NCI-H748 (cell line): Measurements from ENCODE around the gene SLC2A4RG.

ENCODE experiments used
- DNase-seq: peaks from one replicate; lab custom pipeline; 2025; ENCODE audit not compliant: unreplicated experiment; lab: John Stamatoyannopoulos, UW

The SLC2A4RG gene

DNA sequence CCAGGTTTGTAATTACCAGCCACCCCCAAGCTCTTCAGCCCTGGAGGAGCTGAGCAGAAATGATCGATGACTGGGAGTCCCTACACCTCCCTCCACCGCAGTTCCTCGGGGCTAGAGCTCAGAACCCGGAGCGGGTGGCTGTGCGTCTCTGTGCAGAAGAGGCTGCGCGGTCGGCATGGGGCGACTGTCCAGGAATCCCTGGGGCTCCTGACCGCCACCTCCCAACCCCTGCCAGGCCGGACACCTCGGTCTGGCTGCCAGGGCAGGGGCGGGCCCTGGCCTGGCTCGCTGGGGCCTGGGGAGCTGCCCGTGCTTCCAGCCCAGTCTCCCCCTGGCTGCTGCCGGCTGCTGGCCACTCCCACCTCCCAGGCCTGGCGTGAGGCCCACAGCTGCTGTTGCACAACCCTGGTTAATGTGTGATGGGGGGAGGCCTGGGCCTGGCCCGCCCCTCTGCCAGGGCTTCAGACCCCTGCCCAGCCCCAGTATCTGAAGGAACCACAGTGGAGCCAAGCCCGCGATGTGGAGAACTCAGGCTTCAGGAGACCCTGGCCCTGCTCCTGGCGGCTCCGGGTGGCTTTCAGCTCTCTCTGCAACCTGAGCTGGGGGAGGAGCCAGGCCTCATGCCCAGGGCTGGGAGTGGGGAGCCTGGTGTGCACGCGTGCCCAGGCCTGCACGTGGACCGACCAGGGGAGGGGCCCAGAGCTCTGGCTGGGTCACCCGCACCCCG is 1.2 kb downstream of the SLC2A4RG start:
- DNase-seq: peak; percentile 73

DNA sequence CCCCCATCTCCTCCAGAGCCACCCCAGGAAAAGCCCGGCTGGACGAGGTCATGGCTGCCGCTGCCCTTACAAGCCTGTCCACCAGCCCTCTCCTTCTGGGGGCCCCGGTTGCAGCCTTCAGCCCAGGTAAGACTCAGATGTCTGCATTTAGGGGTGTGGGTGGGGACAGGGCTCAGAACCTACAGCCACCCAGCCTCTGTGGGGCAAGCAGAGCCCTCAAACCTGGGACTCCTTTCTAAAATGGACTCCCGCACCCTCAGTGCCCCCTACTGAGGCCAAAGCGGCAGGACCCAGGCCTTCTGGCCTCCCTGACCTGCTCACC is 1.7 kb downstream of the SLC2A4RG start:
- DNase-seq: no peak

DNA sequence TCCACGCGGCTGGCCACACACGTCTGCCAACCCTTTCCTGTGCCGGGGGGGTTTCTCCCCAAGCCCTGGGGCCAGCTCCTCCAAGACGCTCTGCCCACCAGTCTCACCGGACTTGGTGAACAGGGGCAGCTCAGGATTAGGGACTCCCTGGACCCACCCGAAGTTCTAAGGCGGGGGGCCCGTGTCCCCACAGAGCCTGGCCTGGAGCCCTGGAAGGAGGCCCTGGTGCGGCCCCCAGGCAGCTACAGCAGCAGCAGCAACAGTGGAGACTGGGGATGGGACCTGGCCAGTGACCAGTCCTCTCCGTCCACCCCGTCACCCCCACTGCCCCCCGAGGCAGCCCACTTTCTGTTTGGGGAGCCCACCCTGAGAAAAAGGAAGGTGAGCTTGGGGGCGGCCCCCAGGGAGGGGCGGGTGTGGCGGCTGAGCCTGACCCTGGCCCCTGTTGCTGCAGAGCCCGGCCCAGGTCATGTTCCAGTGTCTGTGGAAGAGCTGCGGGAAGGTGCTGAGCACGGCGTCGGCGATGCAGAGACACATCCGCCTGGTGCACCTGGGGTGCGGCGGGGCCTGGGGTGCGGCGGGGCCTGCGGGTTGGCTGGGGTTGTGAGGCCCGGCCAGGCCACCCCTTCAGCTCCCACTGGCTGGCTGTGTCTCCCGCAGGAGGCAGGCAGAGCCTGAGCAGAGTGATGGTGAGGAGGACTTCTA is 2.3 kb downstream of the SLC2A4RG start:
- no peak for DNase-seq

DNA sequence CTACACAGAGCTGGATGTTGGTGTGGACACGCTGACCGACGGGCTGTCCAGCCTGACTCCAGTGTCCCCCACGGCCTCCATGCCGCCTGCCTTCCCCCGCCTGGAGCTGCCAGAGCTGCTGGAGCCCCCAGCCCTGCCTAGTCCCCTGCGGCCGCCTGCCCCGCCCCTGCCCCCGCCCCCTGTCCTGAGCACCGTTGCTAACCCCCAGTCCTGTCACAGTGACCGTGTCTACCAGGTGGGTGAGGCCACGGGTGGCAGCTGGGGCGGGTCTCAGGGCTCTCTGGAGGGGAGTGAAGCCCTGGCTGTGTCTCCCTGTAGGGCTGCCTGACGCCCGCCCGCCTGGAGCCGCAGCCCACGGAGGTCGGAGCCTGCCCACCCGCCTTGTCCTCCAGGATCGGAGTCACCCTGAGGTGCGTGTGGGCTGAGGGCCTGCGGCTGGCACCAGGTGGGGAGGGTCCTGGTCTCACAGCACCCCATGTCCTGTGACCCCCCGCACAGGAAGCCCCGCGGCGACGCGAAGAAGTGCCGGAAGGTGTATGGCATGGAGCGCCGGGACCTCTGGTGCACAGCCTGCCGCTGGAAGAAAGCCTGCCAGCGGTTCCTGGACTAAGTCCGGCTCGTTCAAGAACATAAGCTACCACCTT is 2.9 kb downstream of the SLC2A4RG start:
- DNase-seq: no peak

DNA sequence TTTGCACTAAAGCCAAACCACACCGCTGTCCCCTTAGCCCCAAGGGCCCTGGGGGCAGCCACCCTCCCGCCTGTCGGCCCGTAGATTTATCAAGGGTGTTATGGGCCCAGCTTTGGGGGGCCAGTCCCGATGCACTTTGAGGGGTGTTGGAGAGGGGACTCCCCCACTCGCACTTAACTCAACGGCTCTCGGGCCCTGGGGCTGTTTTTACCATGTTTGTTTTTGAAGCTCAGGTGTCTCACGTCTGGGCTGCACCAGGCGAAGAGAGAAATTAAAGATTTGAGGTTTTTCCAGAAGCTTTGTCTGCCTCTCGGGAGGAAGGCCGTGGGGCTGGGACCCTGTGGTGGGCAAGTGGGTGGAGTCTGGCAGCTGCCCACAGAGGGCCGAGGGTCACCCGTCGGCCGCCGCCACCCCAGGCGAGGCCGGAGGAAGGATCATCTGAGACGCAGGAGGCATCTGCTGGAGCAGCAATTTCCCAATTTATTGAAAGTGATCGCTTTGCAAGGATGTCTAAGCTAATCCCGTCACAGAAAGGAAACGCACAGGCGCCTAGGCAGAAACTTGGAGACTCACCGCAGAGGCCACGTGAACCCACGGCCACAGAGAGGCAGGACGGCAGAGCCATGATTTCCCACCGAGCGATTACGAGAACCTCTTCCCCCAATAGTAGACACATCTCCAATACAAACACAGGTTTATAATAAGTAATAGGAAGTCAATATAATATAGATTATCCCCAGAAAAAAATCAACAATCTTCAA is 3.8 kb downstream of the SLC2A4RG start:
- DNase-seq: no peak

DNA sequence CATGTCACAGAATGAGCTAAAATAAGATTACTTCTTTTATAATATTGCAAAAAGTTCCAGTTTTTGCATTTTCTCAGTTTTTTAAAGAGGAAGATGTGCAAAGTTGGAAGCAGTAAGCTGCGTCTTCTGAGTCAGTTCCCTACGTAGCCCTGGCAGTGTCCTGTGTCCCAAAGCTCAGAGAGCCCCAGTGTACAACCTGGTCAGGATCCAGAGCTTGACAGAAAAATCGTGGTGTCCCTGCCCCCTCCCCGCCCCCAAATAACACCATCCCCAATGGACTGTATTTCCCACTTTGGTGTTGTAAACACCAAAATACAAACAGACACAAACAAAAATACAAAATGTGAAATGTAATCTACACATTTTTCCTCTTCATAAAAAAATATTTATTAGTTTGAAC is 4.6 kb downstream of the SLC2A4RG start:
- DNase-seq: no peak

DNA sequence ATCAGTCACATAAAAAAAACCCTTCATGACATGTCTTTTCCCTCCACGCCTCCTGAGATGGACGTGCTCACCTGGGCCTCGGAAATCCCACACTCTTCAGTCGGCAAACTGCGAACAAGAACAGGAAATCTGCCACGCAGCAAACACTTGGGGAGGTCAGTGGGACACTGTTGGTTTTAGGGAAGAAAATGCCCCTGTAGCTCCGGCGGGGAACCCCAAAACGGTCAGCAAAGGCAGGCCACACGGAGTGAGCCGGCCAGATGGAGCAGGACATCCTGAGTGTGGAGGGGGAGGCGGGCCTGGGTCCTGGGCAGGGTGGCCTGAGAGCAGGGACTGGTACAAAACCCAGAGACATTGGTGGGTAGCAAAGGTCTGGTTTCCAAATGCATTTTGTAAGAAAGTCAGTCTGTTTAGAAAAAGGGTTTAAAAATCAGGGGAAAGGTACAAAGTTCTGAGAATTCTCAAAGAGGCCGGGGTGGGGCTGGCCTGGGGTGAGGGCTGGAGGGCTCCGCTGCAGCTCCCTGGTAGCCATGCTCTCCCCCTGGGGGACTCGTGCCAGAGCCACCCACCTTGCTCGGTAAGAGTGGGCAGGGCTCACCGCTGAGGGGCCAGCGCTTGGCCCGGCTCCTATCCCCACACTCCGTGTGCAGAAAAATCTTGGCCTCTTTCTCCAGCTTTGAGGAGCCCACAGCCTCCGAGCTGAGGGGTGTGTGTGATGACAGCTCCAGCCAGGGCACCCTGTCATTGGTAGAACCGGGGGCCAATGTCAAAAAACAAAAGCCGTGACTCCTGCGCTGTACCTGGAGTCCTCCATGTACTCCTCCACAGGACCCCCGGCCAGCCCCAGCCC is 5.2 kb downstream of the SLC2A4RG start:
- no peak for DNase-seq

DNA sequence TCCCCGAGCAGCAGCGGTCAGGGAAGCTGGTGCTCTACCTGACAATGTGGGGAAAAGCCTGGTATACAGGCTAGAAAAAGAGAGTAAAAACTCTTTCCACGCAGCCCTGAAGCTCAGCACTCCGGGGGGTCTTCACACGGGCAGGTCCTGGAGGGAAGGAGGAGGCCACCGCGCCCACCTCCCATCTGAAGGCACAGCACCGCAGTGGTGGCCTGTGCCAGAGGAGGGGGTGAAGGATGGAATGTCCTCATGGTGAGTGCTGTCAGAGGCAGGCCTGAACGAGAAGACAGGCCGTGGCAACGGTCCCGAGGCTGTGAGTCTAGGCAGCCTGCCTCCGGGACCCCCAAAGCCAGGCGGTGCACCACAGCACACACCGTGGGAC is 5.8 kb downstream of the SLC2A4RG start:
- DNase-seq: no peak

DNA sequence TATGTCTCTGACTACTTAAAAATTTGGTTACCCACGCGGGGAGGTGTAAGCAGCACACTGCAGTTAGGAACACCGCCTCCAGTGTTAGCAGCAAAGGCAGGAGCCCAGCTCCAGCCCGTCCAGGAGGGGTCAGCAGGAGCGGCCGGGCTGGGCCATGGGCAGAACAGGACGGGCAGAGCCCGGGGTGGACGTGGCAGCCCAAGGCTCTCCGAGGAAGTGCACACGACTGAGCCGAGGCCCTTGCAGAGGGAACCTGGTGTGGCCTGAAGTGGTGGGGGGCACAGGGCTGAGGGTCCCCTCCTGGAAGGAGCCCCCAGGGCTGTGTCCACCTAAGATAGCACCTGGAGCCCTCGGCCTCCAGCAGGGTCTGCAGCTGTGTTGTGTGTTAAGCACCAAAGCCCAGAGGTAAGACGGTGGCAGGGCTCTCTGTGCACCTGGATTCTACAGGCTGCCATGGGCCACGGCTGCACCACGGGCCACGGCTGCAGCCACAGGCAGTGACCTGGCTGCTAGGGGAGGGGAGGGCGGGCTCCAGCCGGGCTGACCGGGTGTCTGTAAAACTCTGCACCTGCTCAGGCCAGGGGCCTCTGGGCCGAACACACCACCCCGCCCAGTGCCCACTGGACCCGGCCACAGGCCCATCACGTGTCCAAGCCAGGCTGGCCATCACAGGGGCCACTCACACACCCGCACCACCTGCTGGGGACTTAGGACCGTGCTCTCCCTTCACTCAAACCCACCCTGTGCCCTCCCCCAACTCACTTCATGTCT is 6.6 kb downstream of the SLC2A4RG start:
- DNase-seq: no peak

DNA sequence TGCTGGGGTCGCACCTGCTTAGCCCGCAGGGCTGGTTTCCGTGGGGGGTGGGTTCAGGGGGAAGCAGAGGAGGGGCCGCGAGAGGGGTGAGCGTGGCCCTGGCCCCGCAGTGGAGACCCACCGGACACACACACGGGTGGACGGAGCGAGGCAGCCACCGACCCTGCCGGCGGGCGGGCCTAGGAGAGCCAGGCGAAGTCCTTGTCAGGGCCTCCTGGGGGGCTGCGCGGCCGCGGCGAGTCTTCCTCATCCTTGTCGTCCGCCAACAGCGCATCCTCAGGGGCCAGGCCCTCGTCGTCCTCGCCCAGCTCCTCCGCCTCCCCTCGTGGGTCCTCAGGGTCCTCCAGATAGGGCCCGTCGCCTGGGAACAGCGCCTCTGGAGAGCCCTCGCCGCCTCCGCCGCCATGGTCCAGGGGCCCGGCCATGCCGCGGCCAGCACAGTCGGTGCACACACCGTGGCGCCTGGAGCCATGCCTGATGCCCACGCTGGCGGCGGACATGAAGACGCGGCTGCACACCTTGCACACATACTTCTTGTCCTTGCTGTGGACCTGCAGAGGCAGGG is 7.3 kb downstream of the SLC2A4RG start:
- no peak for DNase-seq

DNA sequence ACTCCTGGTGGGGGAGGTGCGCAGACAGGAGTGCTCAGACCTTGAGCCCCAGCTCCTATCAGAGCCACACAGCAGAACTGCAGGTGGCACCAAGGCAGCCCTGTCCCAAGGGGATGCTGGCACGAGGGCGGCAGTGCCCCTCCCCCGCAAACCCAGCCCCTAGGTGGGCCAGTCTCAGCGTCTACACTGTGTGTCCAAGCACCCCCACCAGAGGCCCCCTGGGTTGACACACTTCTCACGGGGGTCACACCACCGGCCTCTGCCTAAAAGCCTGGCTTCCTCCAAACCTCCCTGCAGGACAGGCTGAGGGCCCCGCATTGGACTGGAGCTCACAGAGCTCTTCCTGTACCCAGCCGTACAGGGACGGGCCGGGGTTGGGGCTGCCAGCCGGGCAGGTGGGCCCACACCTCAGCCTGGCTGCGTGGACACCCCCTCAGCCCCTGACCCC is 8.1 kb downstream of the SLC2A4RG start:
- no peak for DNase-seq

DNA sequence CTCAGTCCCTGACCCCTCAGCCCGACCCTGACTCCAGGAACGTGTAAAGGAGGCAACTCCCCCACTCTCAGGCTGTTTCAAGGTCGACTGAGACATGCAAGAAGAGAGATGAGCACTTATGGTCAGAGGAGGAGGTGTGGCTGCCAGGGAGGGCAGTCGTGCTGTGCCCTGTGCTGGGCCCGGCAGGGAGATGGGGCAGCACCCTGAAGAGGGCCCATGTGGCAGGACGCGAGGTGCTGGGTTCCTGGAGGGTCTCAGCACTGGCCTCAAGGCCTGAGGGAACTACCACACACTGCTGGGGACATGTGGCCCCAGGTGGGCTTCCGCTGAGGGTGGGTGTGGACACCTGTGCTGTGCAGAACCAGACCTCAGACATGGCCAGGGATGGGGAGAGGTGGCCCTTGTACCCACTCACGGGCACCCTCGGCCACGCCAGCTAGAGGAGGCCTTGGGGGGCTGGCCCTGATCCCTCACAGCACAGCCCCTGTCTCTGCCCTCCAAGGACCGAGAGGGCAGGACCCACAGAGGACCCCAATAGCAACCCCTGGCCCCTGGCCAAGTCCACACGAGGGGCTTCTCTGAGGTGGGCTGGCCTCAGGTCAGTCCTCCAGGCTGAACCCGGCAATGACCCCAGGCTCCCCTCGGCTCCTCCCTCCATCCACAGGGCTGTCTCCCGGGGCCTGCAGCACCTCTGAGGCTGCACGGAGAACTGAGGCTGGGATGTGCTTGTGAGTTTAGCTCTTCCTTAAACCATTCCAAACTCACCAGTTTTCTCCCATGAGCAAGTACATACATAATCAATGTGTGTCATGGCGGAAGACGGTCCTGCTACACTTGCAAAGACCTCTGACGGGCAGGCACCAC is 8.7 kb downstream of the SLC2A4RG start:
- DNase-seq: no peak

DNA sequence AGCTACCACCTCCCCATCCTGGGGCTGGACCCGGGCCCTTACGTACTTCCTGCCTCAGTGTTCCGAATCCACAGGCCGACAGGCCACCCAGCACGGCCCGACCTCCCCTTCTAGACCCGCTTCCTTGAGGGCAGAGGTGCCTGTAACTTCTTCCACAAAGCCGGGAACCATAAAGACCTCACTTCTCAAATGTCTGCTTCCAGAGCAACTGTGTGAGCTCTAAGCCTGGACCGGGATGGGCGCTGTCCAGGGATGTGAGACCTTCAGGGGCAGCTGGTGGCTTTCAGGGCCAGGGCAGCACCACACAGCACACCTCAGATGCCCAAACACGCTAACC is 9.3 kb downstream of the SLC2A4RG start:
- no peak for DNase-seq

DNA sequence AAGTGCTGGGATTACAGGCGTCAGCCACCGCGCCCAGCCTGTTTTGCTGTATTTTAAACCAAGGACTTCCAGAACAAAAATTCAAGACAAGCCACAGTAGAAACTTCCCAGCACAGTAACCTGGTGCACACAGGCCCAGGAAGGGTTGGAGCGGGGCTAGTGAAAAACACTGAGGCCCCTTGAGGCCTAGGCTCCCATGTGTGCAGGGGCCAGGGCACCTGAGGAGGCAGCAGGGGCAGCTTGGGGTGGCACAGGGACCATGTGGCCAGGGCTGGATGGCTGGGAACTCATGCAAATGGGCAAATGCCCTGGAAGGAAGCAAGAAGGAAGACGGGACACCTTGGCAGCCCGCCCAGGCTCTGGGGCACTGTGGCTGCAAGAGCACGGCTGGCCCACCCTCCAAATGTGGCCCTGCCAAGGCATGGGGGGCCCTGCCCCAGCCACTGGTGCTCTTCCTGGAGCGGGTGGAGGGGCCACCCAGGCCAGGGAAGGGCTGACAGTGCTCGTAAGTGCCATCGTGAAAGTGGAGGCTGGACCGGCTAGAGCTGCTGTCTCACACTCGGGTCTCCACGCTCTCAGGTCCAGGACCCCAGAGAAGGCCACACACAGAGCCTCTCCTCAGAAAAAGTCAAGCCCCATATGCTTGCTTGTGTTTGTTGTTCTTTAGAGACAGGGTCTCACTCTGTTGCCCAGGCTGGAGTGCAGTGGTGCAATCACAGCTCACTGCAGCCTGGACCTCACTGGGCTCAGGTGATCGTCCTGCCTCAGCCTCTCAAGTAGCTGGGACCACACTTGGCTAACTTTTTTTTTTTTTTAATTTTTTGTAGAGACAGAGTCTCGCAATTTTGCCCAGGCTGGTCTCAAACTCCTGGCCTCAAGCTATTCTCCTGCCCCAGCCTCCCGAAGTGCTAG is 10.3 kb downstream of the SLC2A4RG start:
- DNase-seq: no peak

DNA sequence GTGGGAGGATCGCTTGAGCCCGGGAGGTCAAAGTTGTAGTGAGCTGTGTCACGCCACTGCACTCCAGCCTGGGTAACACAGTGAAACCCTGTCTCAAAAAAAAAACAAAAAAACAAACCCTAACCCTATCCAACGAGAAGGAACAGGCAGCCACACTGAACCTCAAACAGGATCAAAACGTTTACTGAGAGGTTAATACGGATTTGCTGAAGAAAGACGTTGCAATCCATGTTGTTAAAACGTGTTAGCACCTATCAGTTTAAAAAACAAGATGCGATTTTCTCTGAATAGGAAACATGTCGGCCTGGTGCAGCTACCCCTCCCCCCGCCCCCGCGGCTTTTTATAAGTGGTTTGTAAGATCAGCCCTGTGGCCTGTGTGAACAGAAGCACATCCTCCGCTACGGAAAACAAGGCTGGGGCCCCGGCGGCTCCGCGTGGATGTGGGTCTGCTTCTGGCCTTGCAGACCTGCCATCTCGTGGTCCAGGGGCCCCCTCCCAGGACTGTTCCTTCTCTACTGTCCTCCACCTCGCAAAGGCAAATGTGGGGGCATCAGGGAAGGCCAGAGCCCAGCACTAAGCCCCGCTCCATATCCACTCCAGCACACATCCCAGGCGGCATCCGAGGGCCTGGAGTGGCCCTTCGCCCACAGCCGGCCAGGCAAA is 11.4 kb downstream of the SLC2A4RG start:
- DNase-seq: no peak

DNA sequence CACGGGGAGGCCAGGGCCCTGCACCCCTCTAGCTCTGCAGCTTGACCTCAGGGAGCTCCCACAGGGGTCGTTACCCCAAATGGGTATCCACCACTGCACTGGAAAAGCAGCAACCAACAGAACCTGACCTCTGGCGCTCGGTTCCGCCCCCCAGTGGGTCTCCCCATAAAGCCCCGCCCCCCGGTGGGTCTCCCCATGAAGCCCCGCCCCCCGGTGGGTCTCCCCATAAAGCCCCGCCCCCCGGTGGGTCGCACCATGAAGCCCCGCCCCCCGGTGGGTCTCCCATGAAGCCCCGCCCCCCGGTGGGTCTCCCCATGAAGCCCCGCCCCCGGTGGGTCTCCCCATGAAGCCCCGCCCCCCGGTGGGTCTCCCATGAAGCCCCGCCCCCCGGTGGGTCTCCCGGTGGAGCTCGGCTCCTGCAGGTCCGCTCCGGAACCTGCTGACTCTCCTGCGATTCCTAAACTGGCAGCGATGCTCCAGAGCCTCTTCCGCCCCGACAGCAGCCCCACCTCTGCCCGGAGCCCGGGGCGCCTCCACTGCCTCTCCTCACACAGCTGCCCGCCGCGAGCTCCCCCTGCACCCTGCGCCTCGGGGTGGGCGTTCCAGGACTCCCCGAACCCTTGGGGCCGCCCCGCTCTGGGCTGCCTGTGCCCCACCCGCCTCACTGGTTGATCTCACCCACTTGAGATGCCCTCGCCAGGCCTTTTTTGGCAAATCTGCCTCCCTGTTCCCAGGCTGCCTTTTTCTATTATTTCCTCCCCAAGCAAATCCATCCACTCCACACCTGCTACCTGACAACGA is 12.1 kb downstream of the SLC2A4RG start:
- no peak for DNase-seq
